Iris pigment epithelial cell (primary cell): Measurements from ENCODE around the gene CROCC2.

Experiments used
- DNase-seq: peaks from one replicate; pipeline ENCODE4 v3.0.0-alpha.2; 2011; ENCODE audit warnings: low read depth

CROCC2 gene

DNA sequence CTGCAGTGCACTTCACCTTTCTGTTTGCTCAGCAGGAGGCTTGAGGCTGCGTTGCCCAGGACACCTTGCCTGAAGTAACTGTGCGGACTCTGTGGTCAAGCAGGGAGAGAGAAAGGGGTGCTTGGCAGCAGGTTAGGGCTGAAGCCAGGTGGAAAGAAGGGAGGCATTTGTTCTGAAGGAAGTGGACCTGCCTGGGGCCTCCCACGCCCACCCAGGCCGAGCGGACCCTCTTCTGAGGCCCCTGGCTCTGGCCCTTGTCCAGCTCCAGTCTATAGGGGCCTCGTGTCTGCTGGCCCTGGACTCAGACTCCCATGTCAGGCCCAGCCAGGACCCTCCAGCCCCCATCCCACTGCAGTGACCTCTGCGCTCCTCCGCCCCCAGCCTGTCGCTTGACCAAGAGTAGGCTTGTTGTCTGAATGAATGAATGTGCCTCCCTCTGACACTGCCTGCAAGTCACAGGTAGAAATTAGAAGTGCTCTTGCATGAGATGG is 94.7 kb downstream of the CROCC2 start:
- no peak for DNase-seq

DNA sequence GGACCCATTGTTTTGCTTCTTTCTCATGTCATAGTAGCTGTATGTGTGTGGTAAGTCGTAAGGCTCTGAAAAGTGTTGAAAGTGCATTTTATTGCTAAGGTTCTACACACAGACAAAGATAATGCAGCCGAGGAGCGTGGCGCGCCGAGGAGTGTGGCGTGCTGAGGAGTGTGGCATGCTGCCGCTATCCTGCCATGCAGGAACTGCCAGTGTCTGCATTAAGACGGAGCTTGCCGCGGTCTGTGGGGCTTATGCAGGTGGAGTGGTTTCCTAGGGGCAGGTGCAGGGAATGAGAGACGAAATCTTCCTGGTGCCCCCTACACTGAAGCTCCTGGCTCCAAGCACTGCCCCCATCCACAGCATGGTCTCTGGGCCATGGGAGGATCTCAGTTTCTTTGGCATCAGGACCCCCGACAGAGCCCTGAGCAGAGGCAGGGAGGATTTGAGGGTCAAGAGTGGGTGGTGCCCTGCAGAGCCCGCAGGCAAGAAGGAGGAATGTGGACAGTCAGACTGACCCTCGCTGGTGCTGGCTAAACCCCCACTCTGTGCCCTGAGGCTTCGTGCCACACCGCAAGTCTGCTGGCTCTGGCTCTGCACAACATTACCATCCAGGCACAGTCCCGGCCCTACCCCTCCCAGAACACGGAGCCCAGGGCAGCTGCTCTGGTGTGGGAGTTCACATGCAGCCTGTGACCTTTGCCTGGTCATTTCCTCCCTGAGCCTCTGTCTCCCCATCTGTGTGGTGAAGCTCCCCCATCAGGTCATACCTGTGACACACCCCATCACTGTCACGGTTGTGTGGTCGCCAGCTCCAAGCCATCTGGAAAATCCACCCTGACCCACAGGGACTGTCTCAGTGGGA is 95.5 kb downstream of the CROCC2 start:
- DNase-seq: no peak

DNA sequence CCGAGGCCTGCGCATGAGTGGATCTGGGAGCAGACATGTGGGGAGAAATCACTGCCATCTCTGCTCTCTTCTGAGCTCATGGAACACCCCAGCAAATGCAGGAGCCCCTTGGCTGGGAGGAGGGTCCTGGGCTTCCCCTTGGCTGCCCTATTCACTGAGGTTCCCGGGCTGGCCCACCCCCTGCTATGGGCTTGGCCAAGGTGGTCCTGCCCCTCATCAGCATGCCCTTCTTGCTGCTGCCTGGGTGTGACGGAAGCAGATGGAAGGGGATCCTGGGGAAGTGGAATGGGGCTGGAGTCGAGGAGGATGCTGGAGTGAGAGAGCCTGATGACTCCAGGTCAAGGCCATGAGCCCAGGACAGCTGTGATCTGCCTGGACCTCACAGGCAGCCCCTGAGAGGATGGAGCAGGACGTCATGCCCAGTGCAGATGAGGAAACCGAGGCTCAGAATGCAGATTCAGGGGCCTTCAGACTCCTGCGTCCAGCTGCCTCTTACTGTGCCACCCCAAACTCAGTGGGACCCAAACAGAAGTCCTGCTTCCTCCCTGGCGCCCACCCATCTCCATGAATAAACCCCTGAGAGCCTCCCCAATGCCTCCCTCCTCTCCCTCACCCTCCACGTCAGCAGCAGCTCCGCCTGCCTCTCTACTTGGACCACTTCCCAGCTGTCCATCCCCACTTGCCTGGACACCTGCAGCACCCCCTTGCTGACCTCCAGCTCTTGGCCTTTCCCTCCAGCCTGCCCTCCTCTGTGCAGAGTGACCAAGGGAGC is 96.3 kb downstream of the CROCC2 start:
- no peak for DNase-seq

GRCh38 chr2:241003047-241003360 is 96.9 kb downstream of the CROCC2 start:
- no peak for DNase-seq

DNA sequence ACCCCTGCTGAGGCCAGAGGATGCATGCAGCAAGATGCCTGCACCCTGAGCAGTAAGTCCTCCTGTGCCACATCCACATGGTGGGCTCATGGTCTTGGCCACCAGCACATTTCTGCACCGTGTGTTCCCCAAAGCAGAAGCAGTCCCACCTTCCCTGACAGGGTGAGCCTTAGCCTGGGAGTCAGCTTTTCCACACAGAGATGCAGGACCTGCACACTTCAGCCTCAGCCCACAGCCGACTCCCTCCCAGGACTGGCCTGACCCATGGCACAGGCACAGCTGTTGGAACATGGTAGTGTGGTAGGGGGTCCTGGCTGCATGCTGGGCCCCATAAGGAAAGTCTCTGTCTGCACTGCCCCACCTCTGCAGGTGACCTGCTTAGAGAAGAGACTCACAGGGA is 97.2 kb downstream of the CROCC2 start:
- no peak for DNase-seq

GRCh38 chr2:241003830-241004564 is 97.9 kb downstream of the CROCC2 start:
- DNase-seq: no peak

DNA sequence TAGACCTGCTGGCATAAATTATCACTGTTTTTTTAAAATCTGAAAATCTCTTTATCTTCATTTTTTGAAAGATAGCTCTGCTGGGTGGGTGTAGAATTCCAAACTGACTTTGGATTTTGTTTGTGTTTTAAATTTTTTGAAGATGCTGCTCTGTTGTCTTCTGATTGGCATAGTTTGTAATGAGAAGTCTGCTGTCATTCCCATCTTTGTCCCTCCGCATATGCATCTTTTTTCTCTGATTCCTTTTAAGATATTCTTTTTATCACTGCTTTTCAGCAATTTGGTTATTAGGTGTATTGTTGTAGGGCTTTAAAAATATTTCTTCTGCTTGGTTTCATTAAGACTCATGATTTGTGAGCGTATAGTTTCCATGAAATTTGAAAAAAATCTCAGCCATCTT is 99.4 kb downstream of the CROCC2 start:
- DNase-seq: no peak

- no peak for DNase-seq
Measured at GRCh38 chr2:241006412-241006811, 100.3 kb downstream of the CROCC2 start.

DNA sequence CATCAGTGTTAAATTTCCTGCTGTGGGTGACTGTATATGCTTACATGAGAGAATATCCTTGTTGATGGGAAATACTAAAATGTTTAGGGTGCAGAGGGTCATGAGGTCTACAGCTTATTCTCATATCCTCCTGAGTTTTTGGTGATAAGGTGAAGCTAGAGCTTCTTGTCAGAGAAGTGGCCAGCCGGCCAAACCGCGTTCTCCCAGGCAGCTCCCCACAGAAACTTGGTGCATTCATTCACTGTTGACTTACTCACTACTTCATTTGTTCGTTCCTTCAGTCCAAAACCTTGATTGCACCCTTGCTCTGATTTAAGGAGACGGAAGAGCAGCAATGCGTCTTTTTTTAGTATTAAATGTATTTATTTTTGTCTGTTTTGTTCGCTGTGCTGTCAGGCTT is 101.0 kb downstream of the CROCC2 start:
- no peak for DNase-seq

- no peak for DNase-seq
Measured at GRCh38 chr2:241007880-241008710, 102.0 kb downstream of the CROCC2 start.

DNA sequence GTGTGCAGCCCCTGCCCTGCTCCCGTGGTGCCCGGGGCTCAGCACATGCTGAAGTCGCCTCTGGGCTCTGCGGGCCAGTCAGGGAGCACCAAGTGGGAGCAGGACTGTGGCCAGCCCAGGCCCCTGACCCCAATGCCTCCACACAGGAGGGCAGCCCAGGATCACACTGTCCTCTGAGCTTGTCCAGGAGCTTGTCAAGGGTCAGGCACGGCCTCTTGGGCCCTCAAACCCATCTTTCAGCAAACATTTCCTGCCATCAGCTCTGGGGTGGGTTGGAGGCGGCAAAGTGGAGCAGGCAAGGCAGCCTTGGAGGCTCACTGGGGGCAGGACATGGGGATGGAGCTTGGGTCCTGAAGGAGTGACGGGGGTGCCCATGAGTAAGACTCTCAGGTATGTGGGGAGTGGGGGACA is 102.6 kb downstream of the CROCC2 start:
- no peak for DNase-seq

GRCh38 chr2:241009191-241009590 is 103.1 kb downstream of the CROCC2 start:
- no peak for DNase-seq

- DNase-seq: peak; percentile 82
Measured at GRCh38 chr2:241009601-241010530, 103.7 kb downstream of the CROCC2 start.

- DNase-seq: no peak
Measured at GRCh38 chr2:241010531-241011295, 104.6 kb downstream of the CROCC2 start.

- no peak for DNase-seq
Measured at GRCh38 chr2:241011296-241011600, 105.1 kb downstream of the CROCC2 start.

GRCh38 chr2:241011751-241012510 is 105.8 kb downstream of the CROCC2 start:
- DNase-seq: no peak

GRCh38 chr2:241014224-241014623 is 108.1 kb downstream of the CROCC2 start:
- no peak for DNase-seq

- DNase-seq: no peak
Measured at GRCh38 chr2:241014764-241015163, 108.6 kb downstream of the CROCC2 start.

DNA sequence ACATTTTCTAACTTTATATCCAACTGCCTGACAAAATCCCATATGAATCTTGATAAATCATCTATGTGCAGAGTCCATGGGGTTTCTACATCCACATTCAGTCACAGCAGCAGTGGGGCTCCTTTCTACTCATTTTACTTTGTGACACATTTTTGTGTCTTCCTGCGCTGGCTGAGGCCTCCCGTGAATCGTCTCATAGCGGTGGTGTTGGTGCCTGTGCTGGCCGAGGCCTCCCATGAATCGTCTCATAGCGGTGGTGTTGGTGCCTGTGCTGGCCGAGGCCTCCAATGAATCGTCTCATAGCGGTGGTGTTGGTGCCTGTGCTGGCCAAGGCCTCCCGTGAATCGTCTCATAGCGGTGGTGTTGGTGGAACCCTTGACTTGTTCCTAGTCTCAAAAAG is 109.3 kb downstream of the CROCC2 start:
- DNase-seq: no peak
